Cardiac septum (tissue), 1 donor: Measurements from ENCODE around the gene TBC1D32. TPM values are rescaled to one million over a fixed set of nuclear protein-coding genes. Genes with fewer than 3 reads are reported as not detected.
"Not testable (repeated sequence)": the region's sequence is repeated elsewhere in the genome, so short reads cannot be mapped to it uniquely, and the experiment has no call there.

Source experiments
- DNase-seq: peaks from one replicate; pipeline ENCODE4 v3.0.0-alpha.2; 2020; ENCODE audit warnings: low spot score
- intact Hi-C: fragments of 100-400 bp; cut with DNase I; formaldehyde crosslinking; loops from one replicate; pipeline ENCODE4 v1.14.0; 2022
- total RNA-seq: library from RNA; stranded (reverse); fragmentation: NEBNext Ultra II Directional; extraction: Animal tissue kit (Norgen Biotek cat#: 25700); gene quantifications from one replicate; pipeline ENCODE4 v1.2.1, GENCODE V29; 2021
- donor health status: DM: no; HTN: no; CAD: no.

TBC1D32 gene
- total RNA-seq, 1 donor from 2014 or later = 4.0 TPM

DNA sequence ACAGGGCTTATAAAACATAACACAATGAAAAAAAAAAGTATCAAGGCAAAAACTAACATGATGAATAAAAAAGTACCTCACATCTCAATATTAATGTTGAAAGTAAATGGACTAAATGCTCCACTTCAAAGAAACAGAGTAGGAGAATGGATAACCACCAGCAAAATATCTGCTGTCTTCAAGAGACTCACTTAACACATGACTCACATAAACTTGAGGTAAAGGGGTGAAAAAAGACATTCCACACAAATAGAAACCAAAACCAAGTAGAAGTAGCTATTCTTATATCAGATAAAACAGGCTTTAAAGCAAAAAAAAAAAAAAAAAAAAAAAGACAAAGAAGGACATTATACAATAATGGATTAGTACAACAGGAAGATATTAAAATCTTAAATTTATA lies 86.9 kb downstream of the TBC1D32 start:
- intact Hi-C loops = no loop called here
- no peak for DNase-seq

DNA sequence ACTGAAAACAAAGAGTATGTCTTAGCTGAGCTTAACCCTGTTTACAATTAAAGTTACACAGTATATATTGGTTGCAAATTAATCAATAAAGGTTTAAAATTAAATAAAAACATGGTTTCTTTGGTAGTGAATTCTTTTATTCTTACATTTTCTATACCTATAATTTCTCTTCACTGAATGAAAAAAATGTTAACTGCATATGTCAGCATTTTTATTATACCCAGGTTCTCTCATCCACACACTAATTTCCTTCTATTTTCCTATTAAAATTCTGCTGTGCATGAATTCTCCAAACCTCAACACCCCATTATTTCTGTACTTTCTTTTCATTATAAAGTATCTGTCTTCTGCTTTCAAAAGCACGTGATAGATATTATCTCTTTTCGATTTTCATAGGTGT lies 91.9 kb downstream of the TBC1D32 start:
- no peak for DNase-seq
- intact Hi-C loops = no loop called here

GRCh38 chr6:121237859-121238258 lies 96.4 kb downstream of the TBC1D32 start:
- DNase-seq = no peak
- intact Hi-C loops = no loop called here

DNA sequence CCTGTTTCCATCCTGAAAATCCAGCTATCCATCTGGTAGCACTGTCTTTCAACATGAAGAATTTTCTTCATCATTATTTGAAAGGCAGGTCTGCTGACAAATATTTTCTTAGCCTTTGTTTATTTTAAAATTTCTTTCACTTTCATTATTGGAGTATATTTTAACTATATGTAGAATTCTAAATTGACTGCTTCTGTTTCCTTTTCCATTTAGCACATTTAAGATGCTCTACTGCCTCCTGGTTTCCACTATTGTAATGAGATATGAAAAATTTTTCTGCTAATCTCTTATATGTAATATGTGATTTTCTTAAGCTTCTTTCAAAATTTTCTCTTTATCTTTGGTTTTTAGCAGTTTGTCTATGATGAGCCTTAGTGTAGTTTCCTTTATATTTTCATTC lies 97.3 kb downstream of the TBC1D32 start:
- DNase-seq = no peak
- intact Hi-C loops = no loop called here

GRCh38 chr6:121235386-121235785 lies 98.9 kb downstream of the TBC1D32 start:
- intact Hi-C loops = no loop called here
- no peak for DNase-seq

DNA sequence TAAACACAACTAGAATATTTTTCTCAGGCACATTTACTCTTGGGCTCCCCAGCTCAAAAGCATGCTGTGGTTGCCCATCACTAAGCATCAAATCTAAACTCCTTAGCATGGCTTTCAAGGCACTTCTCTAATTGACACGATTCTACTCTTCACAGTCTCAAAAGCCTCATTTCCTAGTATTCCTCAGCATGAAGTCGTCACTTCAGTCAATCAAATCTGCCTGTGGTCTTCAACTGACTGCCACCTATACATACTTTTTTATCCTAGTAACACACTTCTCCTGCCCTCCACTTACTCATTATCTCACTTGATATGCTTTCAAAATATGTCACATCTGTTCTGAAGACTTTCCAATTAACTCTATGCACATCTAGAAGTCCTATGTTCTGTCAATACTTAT lies 110.3 kb downstream of the TBC1D32 start:
- no peak for DNase-seq
- intact Hi-C loops = no loop called here

DNA sequence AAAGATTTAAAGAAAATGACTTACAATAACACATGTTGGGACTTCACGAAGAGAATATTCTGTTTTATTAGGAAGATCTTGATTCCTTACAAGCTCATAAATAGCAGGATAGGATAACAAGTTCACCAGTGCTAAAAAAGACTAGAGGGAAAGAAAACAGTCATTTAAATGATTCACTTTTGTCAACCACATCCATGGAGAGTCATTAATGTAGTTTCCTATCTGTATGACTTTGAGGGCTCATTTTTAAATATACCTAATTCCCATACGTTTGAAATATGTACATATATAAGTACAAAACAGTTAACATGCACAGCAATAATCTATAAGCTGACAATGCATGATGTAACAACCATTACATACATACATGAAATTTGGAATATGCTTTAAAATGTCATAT lies 111.1 kb downstream of the TBC1D32 start:
- intact Hi-C loops = no loop called here
- no peak for DNase-seq

GRCh38 chr6:121222656-121223055 lies 111.6 kb downstream of the TBC1D32 start:
- DNase-seq = no peak
- intact Hi-C loops = no loop called here

GRCh38 chr6:121216928-121217327 lies 117.4 kb downstream of the TBC1D32 start:
- no peak for DNase-seq
- intact Hi-C loops = no loop called here

GRCh38 chr6:121213341-121213740 lies 120.9 kb downstream of the TBC1D32 start:
- intact Hi-C loops, DNase-seq: not testable (repeated sequence)

DNA sequence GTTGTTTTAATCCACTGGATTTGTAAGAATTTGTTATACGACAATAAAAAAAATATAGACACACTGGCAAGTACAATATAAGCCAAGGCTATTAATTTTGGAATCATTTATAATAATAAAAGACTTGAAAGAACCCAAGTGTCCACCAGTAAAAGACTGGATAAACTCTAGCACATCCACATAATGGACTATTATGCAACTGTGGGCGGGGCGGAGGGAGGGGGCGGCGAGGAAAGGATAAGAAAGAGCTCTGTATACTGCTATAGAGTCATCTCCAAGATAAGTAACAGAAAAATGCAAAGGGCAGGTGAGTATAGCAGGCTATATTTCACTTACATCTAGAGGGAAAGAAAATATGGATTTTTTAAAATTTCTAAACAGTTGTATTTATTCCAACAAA lies 123.3 kb downstream of the TBC1D32 start:
- DNase-seq = no peak
- intact Hi-C loops = no loop called here

GRCh38 chr6:121205569-121205968 lies 128.7 kb downstream of the TBC1D32 start:
- intact Hi-C loops = no loop called here

GRCh38 chr6:121201105-121201504 lies 133.2 kb downstream of the TBC1D32 start:
- intact Hi-C loops = no loop called here

More at GRCh38 chr6:121205569-121205968, 128.7 kb downstream of the TBC1D32 start:
- DNase-seq = no peak

GRCh38 chr6:121196042-121196441 lies 138.2 kb downstream of the TBC1D32 start:
- DNase-seq, intact Hi-C loops: not testable (repeated sequence)

More at GRCh38 chr6:121201105-121201504, 133.2 kb downstream of the TBC1D32 start:
- no peak for DNase-seq

GRCh38 chr6:121190122-121190521 lies 144.2 kb downstream of the TBC1D32 start:
- DNase-seq = no peak
- intact Hi-C loops = no loop called here

DNA sequence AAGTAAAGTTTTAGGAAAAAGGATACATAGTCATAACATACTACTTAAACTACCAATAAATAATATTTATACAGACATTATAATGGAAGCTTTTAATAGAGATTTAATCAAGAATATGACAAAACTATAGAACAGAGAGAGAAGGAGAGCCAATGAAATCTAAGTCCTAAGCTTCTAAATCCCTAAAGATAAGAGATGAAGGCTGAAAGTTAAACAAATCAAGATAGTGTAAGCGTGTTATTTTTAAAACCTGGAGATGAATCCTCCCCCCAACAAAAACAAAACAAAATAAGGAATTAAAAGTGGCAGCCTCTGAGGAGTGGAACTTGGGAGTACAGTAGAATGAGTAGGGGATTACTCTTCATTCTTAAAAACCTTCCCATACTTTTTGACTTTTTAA lies 145.9 kb downstream of the TBC1D32 start:
- intact Hi-C loops = no loop called here
- no peak for DNase-seq

DNA sequence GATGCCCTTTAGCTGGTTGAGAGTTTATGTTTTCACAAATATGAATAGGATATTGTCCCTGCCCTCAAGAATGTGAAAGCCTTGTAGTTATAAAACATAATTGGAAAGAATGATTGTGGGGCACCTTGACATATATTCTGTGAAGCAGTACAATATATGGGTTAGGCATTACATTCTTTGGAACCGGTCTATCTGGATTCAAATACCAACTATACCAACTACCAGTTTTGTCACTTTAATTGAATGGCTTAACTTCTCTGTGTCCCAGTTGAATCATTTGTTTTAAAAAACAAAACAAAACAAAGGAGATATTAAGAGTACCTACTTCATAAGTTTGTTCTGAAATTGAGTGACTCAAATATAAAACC lies 146.5 kb downstream of the TBC1D32 start:
- DNase-seq = no peak
- intact Hi-C loops = no loop called here

- DNase-seq = no peak
- intact Hi-C loops = no loop called here
Measured at GRCh38 chr6:121187200-121187832, 147.0 kb downstream of the TBC1D32 start.

GRCh38 chr6:121183742-121184141 lies 150.5 kb downstream of the TBC1D32 start:
- no peak for DNase-seq
- intact Hi-C loops = no loop called here

DNA sequence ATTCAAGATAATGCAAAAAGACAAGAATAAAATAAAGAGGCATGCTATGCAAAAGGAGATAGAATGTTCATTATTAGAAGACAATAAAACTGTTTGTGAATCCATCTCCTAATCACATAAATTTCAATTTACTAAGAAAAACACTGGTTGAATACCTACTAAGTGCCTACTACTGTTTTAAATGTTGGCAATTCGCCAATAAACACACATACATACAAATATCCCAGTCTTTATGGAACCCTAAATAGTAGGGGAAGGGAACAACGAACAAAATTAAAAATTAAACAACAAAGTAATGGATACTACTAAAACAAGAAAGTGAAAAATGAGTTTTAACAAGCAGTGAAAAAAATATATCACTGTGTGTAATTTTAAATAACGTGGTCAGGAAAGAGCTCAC lies 158.5 kb downstream of the TBC1D32 start:
- intact Hi-C loops = no loop called here
- DNase-seq = no peak

DNA sequence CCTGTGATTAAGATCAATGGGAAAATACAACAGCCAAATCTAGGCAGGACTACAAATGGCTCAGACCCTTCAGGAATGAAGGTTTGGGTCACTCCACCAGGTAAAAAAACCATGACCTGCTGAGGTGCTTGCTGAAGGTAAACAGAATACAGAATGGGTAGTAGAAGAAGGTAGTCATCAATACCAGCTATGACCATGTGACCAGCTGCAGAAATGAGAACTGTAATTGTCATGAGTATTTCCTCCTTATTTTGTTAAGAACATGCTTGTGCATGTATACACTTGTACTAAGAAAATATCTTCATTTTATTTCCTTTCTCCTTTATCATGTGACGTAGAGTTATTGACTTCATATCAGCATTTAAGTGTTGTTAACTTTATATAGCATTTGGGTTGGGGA lies 161.8 kb downstream of the TBC1D32 start:
- DNase-seq, intact Hi-C loops: not testable (repeated sequence)

DNA sequence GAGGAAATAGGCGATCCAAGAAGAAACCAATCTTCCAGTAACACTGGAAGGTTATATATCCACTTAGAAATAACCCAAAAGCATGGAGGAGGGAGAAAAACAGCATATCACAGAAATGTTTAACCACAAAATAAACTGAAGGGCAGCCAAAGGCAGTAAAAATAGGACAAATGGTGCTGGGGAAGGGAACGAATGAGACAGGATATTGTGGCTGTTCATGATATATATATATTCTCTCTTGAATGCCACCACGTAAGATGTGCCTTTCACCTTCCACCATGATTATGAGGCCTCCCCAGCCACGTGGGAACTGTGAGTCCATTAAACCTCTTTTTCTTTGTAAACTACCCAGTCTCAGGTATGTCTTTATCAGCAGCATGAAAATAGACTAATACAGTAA lies 162.4 kb downstream of the TBC1D32 start:
- intact Hi-C loops = no loop called here
- DNase-seq = no peak
